ENCODE results near the gene ZC3H7A.

DNA sequence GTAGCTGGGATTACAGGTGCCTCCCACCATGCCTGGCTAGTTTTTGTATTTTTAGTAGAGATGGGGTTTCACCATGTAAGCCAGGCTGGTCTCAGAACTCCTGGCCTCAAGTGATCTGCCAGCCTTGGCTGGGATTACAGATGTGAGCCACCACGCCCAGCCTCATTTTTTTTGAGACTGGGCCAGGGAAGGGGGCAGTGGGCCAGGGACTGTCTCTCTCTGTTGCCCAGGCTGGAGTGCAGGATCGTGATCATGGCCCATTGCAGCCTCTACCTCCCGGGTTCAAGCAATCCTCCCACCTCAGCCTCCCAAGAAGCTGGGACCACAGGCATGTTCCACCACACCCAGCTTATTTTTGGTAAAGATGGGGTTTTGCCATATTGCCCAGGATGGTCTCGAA is 38.3 kb upstream of the ZC3H7A start:
- TF ChIP-seq CTCF (conservative IDR thresholded peaks at IDR 0.05; ENCODE audit: low read length) (no peak), EZH2phosphoT487 (IDR thresholded peaks at IDR 0.05; ENCODE audit: borderline replicate concordance) (no peak)

All from Loucy (cell line).